Endothelial cell of umbilical vein (primary cell): ENCODE measurements around the gene REPS2. TPM values are rescaled to one million over a fixed set of nuclear protein-coding genes. Genes with fewer than 3 reads are reported as not detected.
A peak's percentile ranks its signal among the peaks of the same experiment; 100 is the strongest.

Experiments used
- BruUV-seq: library from RNA; stranded (reverse); fragments of 400-500 nt; replicated peaks from 2 replicates; lab custom pipeline; 2021; lab: Mats Ljungman, UMichigan
- CTCF ChIA-PET: fragments of 300-600, 350-600 bp; sonication (Branson Sonifier 250); formaldehyde crosslinking; loops from one replicate; lab custom pipeline; 2021; ENCODE audit warnings: antibody characterized with exemption, inconsistent platforms; lab: Charles Lee
- POLR2A ChIA-PET: fragments of 300-600, 350-600 bp; sonication (Branson Sonifier 250); formaldehyde crosslinking; loops from one replicate; lab custom pipeline; 2021; ENCODE audit warnings: antibody characterized with exemption, inconsistent platforms; lab: Charles Lee
- DNase-seq: peaks from one replicate; pipeline ENCODE4 v3.0.0-alpha.2; 2011; ENCODE audit warnings: low read depth, low spot score
- FAIRE-seq: peaks from 2 replicates; lab custom pipeline; 2011; peaks lifted over from hg19 to GRCh38; lab: Jason Lieb, UNC
- H2AFZ ChIP-seq: 2 replicates; pipeline ENCODE4 v1.6.0; 2012; ENCODE audit warnings: low read depth, low read length, control low read depth, inconsistent platforms
- H3K27ac ChIP-seq: 2 replicates; pipeline ENCODE4 v1.5.1; 2011; ENCODE audit warnings: low read depth, mild to moderate bottlenecking, control low read depth, low read length, moderate library complexity; ENCODE audit not compliant: insufficient read depth
- H3K27me3 ChIP-seq, 2 experiments: 2 replicates each; pipeline versions ENCODE4 v1.6.0 to v1.6.1; 2011; ENCODE audit warnings: low read length in 2 of 2, mixed read lengths in 1 of 2; ENCODE audit not compliant: control insufficient read depth in 2 of 2, insufficient read depth in 2 of 2
- H3K36me3 ChIP-seq, 2 experiments: 2 replicates in 1 of 2; 3 replicates in 1 of 2; pipeline ENCODE4 v1.5.1; 2011; ENCODE audit warnings: low read length in 2 of 2, mild to moderate bottlenecking in 1 of 2, moderate library complexity in 1 of 2; ENCODE audit not compliant: control insufficient read depth in 2 of 2, insufficient read depth in 2 of 2; ENCODE audit errors: extremely low read depth in 1 of 2
- H3K4me1 ChIP-seq: 3 replicates; pipeline ENCODE4 v1.5.1; 2011; ENCODE audit warnings: mild to moderate bottlenecking, low read length; ENCODE audit not compliant: control insufficient read depth, insufficient read depth; ENCODE audit errors: extremely low read depth
- H3K4me2 ChIP-seq: 2 replicates; pipeline ENCODE4 v1.6.1; 2011; ENCODE audit warnings: low read length, control low read depth, mixed read lengths; ENCODE audit not compliant: insufficient read depth
- H3K4me3 ChIP-seq, 3 experiments: fragments of 200-600 bp in 1 of 3; sonication (generic), shearing (Covaris generic) in 1 of 3; replicated peaks in 1 of 3; 2 replicates each; pipeline ENCODE4 v1.5.1; 2011 to 2016; ENCODE audit warnings: control low read depth in 3 of 3, low read length in 3 of 3, mild to moderate bottlenecking in 2 of 3, inconsistent platforms in 1 of 3, low read depth in 1 of 3, moderate library complexity in 1 of 3; ENCODE audit not compliant: insufficient read depth in 1 of 3
- H3K79me2 ChIP-seq: 2 replicates; pipeline ENCODE4 v1.6.0; 2012; ENCODE audit warnings: low read length, inconsistent platforms; ENCODE audit not compliant: control insufficient read depth, insufficient read depth
- H3K9ac ChIP-seq: replicated peaks from 2 replicates; pipeline ENCODE3; 2011; ENCODE audit warnings: low read length, control low read depth; ENCODE audit not compliant: insufficient read depth; ENCODE audit errors: extremely low read depth
- H3K9me1 ChIP-seq: replicated peaks from 3 replicates; pipeline ENCODE4 v1.6.0; 2011; ENCODE audit warnings: mild to moderate bottlenecking, low read length; ENCODE audit not compliant: control insufficient read depth, insufficient read depth; ENCODE audit errors: extremely low read depth
- H3K9me3 ChIP-seq: replicated peaks from 2 replicates; pipeline ENCODE4 v1.5.1; 2012; ENCODE audit warnings: low read length, inconsistent platforms; ENCODE audit not compliant: control insufficient read depth, insufficient read depth
- H4K20me1 ChIP-seq: replicated peaks from 2 replicates; pipeline ENCODE3; 2011; ENCODE audit warnings: mild to moderate bottlenecking, low read length; ENCODE audit not compliant: control insufficient read depth, insufficient read depth; ENCODE audit errors: extremely low read depth
- CTCF ChIP-seq, 2 donors: IDR thresholded peaks; 1 replicate in 1 of 2; 2 replicates in 1 of 2; pipeline ENCODE4 v1.5.1; 2011; ENCODE audit warnings: low read length in 2 of 2, mild to moderate bottlenecking in 2 of 2, moderate library complexity in 2 of 2, control low read depth in 1 of 2, inconsistent platforms in 1 of 2, low read depth in 1 of 2; ENCODE audit not compliant: insufficient read depth in 1 of 2; ENCODE audit errors: extremely low read depth in 1 of 2
- EZH2 ChIP-seq: IDR thresholded peaks from 2 replicates; pipeline ENCODE4 v1.6.1; 2012; ENCODE audit warnings: borderline replicate concordance, low read depth, mild to moderate bottlenecking, moderate library complexity, low read length, inconsistent platforms; ENCODE audit not compliant: severe bottlenecking
- JUN ChIP-seq: IDR thresholded peaks from 2 replicates; pipeline ENCODE4 v1.6.1; 2011; ENCODE audit warnings: borderline replicate concordance, low read depth; ENCODE audit not compliant: insufficient read length, insufficient read depth
- MAX ChIP-seq: IDR thresholded peaks from 2 replicates; pipeline ENCODE4 v1.6.1; 2011; ENCODE audit not compliant: insufficient read depth, insufficient read length
- MYC ChIP-seq: IDR thresholded peaks from one replicate; pipeline ENCODE4 v1.6.1; 2011; ENCODE audit warnings: mild to moderate bottlenecking, low read depth, low read length
- POLR2A ChIP-seq: IDR thresholded peaks from 2 replicates; pipeline ENCODE4 v1.6.1; 2012; ENCODE audit warnings: low read depth, mild to moderate bottlenecking, control low read depth, low read length
- POLR2AphosphoS5 ChIP-seq: IDR thresholded peaks from 2 replicates; pipeline ENCODE4 v1.6.1; 2012; ENCODE audit warnings: low read depth, mild to moderate bottlenecking, control low read depth, low read length, moderate library complexity; ENCODE audit not compliant: insufficient read depth
- dilution Hi-C: fragments of 300-500 bp; cut with MboI; formaldehyde crosslinking; loops from one replicate; pipeline ENCODE4 v1.15.0; 2019; ENCODE audit warnings: low sequenced_read_pairs; ENCODE audit not compliant: extremely low pct_ligation_motif_present
- intact Hi-C: fragments of 100-400 bp; cut with micrococcal nuclease; formaldehyde crosslinking; loops from one replicate; pipeline ENCODE4 v1.10.0; 2022
- polyA plus RNA-seq, 4 experiments: library from polyadenylated mRNA; depleted of rRNA in 3 of 4; stranded (reverse) in 3 of 4; unstranded in 1 of 4; fragments of >200 nt; gene quantifications; 2 replicates each; pipeline versions ENCODE4 v1.2.1 to v1.2.3, GENCODE V29; 2011 to 2012; ENCODE audit warnings: missing spikeins in 1 of 4
- total RNA-seq: library from RNA; stranded (reverse); gene quantifications from 2 replicates; pipeline ENCODE4 v1.2.3, GENCODE V29; 2021

Gene REPS2
- total and polyA plus RNA-seq, 2 donors (not counting 3 experiments of a cell fraction or from before 2014, with no cell fraction given): 0.91 to 2.6 TPM

GRCh38 chrX:16993791-16994318, 47.4 kb downstream of the REPS2 start:
- Histone ChIP-seq H3K79me2 (no peaks in the 10 kb centered on the region), H3K9ac (no peak overlapping the region), H3K4me1 (no peaks in the 10 kb centered on the region), H3K4me2 (no peak overlapping the region), H2AFZ (no peak overlapping the region), H3K27me3 (no peaks in the 10 kb centered on the region), H3K27ac (no peak overlapping the region), H3K36me3 (no peaks in the 10 kb centered on the region), H4K20me1 (no peaks in the 10 kb centered on the region), H3K9me1 (no peaks in the 10 kb centered on the region), H3K4me3 (no peak overlapping the region), H3K9me3 (no peaks in the 10 kb centered on the region)
- BruUV-seq: no TSS peak
- no peak for FAIRE-seq
- dilution Hi-C loops: no loop called here
- ChIA-PET CTCF (interaction anchor here (0.7 to 1.8 kb wide), 4 partner anchors 13 to 167 kb away, joined by 3 to 9 read pairs (median 3); no protein-coding TSS in a partner anchor), POLR2A (no interaction called here)
- intact Hi-C loops: no loop called here
- TF ChIP-seq CTCF (IDR thresholded peaks at IDR 0.05; ENCODE audit: extremely low read depth in 1 of 2, insufficient read depth in 1 of 2, low read depth in 1 of 2, low read length in 2 of 2): peak in 1 of 2 donors; percentile 11
- TF ChIP-seq EZH2: no peak
- no peak for DNase-seq

GRCh38 chrX:16994736-16995135, 48.3 kb downstream of the REPS2 start:
- Histone ChIP-seq H3K9me3 (no peaks in the 10 kb centered on the region), H3K27me3 (no peaks in the 10 kb centered on the region), H4K20me1 (no peaks in the 10 kb centered on the region), H3K9me1 (no peaks in the 10 kb centered on the region), H3K79me2 (no peaks in the 10 kb centered on the region), H3K4me3 (no peak overlapping the region), H3K27ac (no peak overlapping the region), H3K36me3 (no peaks in the 10 kb centered on the region), H3K4me2 (no peak overlapping the region), H3K4me1 (no peaks in the 10 kb centered on the region), H3K9ac (no peak overlapping the region), H2AFZ (no peak overlapping the region)
- no peak for FAIRE-seq
- CTCF ChIA-PET: interaction anchor here (1.8 kb wide), 1 partner anchor 52 kb away, joined by 9 read pairs; no protein-coding TSS in a partner anchor
- no peak for DNase-seq
- dilution Hi-C loops: no loop called here
- POLR2A ChIA-PET: no interaction called here
- BruUV-seq: no TSS peak
- TF ChIP-seq MYC (no peak), EZH2 (no peak), JUN (no peak), MAX (no peak), POLR2A (no peak), POLR2AphosphoS5 (no peak)
- intact Hi-C loops: no loop called here
